ENCODE data around the gene CNOT11.
"Not testable (repeated sequence)": the region's sequence is repeated elsewhere in the genome, so short reads cannot be mapped to it uniquely, and the experiment has no call there.

Gene CNOT11

GRCh38 chr2:101311696-101312017 lies 59.0 kb downstream of the CNOT11 start:
- DNase-seq: no peak

GRCh38 chr2:101316568-101316967 lies 63.9 kb downstream of the CNOT11 start:
- not testable (repeated sequence) for DNase-seq
